IMR-90 (cell line): ENCODE results near the gene MROH7. TPM values are rescaled to one million over a fixed set of nuclear protein-coding genes. Genes with fewer than 3 reads are reported as not detected.

Source experiments
- ATAC-seq: fragments of 200-7000 bp; cut with Tn5 transposase; 2 replicates; pipeline ENCODE4 v1.9.1; 2020; ENCODE audit warnings: low read depth, mild to moderate bottlenecking, moderate library complexity
- BruUV-seq: library from RNA; stranded (reverse); fragments of 400-500 nt; replicated peaks from 2 replicates; lab custom pipeline; 2021; lab: Mats Ljungman, UMichigan
- CTCF ChIA-PET: fragments of 300-600 bp; formaldehyde crosslinking; extraction: SDS; loops from one replicate; lab custom pipeline; 2021; ENCODE audit warnings: antibody characterized with exemption; lab: Yijun Ruan, JAX
- POLR2A ChIA-PET: fragments of 300-600 bp; sonication (Branson Sonifier 250); formaldehyde crosslinking; loops from one replicate; lab custom pipeline; 2022; ENCODE audit warnings: antibody characterized with exemption; ENCODE audit not compliant: unreplicated experiment; lab: Charles Lee
- DNase-seq: peaks from one replicate; pipeline ENCODE4 v3.0.0; 2013
- H2AFZ ChIP-seq: replicated peaks from 2 replicates; pipeline ENCODE3; 2013; ENCODE audit warnings: low read length, mild to moderate bottlenecking; ENCODE audit not compliant: poor library complexity
- H2AK5ac ChIP-seq: 2 replicates; pipeline ENCODE4 v1.6.1; 2013; ENCODE audit warnings: low read depth, low read length, inconsistent platforms
- H2AK9ac ChIP-seq: replicated peaks from 2 replicates; pipeline ENCODE3; 2013; ENCODE audit warnings: mild to moderate bottlenecking, low read depth, low read length, moderate library complexity; ENCODE audit not compliant: poor library complexity
- H2BK120ac ChIP-seq: 2 replicates; pipeline ENCODE4 v1.6.1; 2013; ENCODE audit warnings: low read depth, low read length, inconsistent platforms
- H2BK15ac ChIP-seq: 3 replicates; pipeline ENCODE4 v1.6.1; 2013; ENCODE audit warnings: low read depth, low read length, inconsistent platforms
- H2BK20ac ChIP-seq: 2 replicates; pipeline ENCODE4 v1.6.1; 2013; ENCODE audit warnings: low read depth, mild to moderate bottlenecking, inconsistent platforms, low read length, moderate library complexity
- H2BK5ac ChIP-seq: 2 replicates; pipeline ENCODE4 v1.6.1; 2013; ENCODE audit warnings: mild to moderate bottlenecking, low read depth, low read length, inconsistent platforms; ENCODE audit not compliant: poor library complexity, severe bottlenecking
- H3K14ac ChIP-seq: replicated peaks from 2 replicates; pipeline ENCODE4 v1.6.1; 2013; ENCODE audit warnings: low read depth, low read length, inconsistent platforms
- H3K18ac ChIP-seq: 2 replicates; pipeline ENCODE4 v1.6.1; 2013; ENCODE audit warnings: low read depth, low read length, control low read depth
- H3K23ac ChIP-seq: 2 replicates; pipeline ENCODE4 v1.6.1; 2013; ENCODE audit warnings: low read depth, low read length, inconsistent platforms
- H3K27ac ChIP-seq: 2 replicates; pipeline ENCODE4 v1.5.1; 2013; ENCODE audit warnings: mild to moderate bottlenecking, control low read depth, low read length; ENCODE audit not compliant: insufficient read depth
- H3K27me3 ChIP-seq: 2 replicates; pipeline ENCODE4 v1.6.1; 2013; ENCODE audit warnings: low read length; ENCODE audit not compliant: control insufficient read depth, insufficient read depth
- H3K36me3 ChIP-seq: 2 replicates; pipeline ENCODE4 v1.6.1; 2013; ENCODE audit warnings: low read length, mixed read lengths; ENCODE audit not compliant: control insufficient read depth, insufficient read depth
- H3K4ac ChIP-seq: 2 replicates; pipeline ENCODE4 v1.6.1; 2013; ENCODE audit warnings: low read depth, low read length, inconsistent platforms
- H3K4me1 ChIP-seq: 2 replicates; pipeline ENCODE4 v1.6.1; 2013; ENCODE audit warnings: low read length, mixed read lengths; ENCODE audit not compliant: control insufficient read depth, insufficient read depth
- H3K4me2 ChIP-seq: 2 replicates; pipeline ENCODE4 v1.6.1; 2013; ENCODE audit warnings: low read depth, mild to moderate bottlenecking, control low read depth, low read length, moderate library complexity
- H3K4me3 ChIP-seq: 2 replicates; pipeline ENCODE4 v1.5.1; 2013; ENCODE audit warnings: low read depth, mild to moderate bottlenecking, control low read depth, low read length, moderate library complexity; ENCODE audit not compliant: insufficient read depth
- H3K56ac ChIP-seq: 2 replicates; pipeline ENCODE4 v1.6.1; 2013; ENCODE audit warnings: low read length, inconsistent platforms; ENCODE audit not compliant: insufficient read depth; ENCODE audit errors: extremely low read depth
- H3K79me1 ChIP-seq, 2 experiments: 2 replicates each; pipeline ENCODE4 v1.6.1; 2013; ENCODE audit warnings: low read length in 2 of 2, inconsistent platforms in 1 of 2, low read depth in 1 of 2
- H3K9ac ChIP-seq: 2 replicates; pipeline ENCODE4 v1.6.1; 2013; ENCODE audit warnings: low read depth, low read length, control low read depth
- H3K9me1 ChIP-seq: 2 replicates; pipeline ENCODE4 v1.6.1; 2013; ENCODE audit warnings: low read length, inconsistent platforms; ENCODE audit not compliant: insufficient read depth
- H3K9me3 ChIP-seq: 2 replicates; pipeline ENCODE4 v1.6.1; 2013; ENCODE audit warnings: low read length; ENCODE audit not compliant: control insufficient read depth, insufficient read depth
- H4K20me1 ChIP-seq: 2 replicates; pipeline ENCODE4 v1.6.1; 2013; ENCODE audit warnings: low read length, inconsistent platforms; ENCODE audit not compliant: insufficient read depth
- H4K5ac ChIP-seq: 2 replicates; pipeline ENCODE4 v1.6.1; 2013; ENCODE audit warnings: mild to moderate bottlenecking, low read depth, low read length, control low read depth
- H4K8ac ChIP-seq, 2 experiments: 2 replicates each; pipeline ENCODE4 v1.6.1; 2013; ENCODE audit warnings: low read depth in 2 of 2, low read length in 2 of 2, control low read depth in 1 of 2, inconsistent platforms in 1 of 2
- H4K91ac ChIP-seq: 2 replicates; pipeline ENCODE4 v1.6.1; 2013; ENCODE audit warnings: low read depth, low read length, inconsistent platforms; ENCODE audit not compliant: insufficient read depth
- BHLHE40 ChIP-seq: fragments of 150-350 bp; IDR thresholded peaks from 2 replicates; pipeline ENCODE4 v1.6.1; 2016; ENCODE audit warnings: mild to moderate bottlenecking, low read depth, low read length
- CEBPB ChIP-seq: IDR thresholded peaks from 2 replicates; pipeline ENCODE4 v1.6.1; 2012; ENCODE audit warnings: low read depth, low read length, improper control_type of control experiment
- CHD1 ChIP-seq: IDR thresholded peaks from 2 replicates; pipeline ENCODE4 v1.6.1; 2012; ENCODE audit warnings: low read depth, low read length, improper control_type of control experiment
- CTCF ChIP-seq: conservative IDR thresholded peaks from 2 replicates; pipeline ENCODE4 v1.5.1; 2012; ENCODE audit warnings: mild to moderate bottlenecking, low read depth, low read length, improper control_type of control experiment
- ELK1 ChIP-seq: fragments of 150-350 bp; IDR thresholded peaks from 2 replicates; pipeline ENCODE4 v1.6.1; 2016; ENCODE audit warnings: low read depth, mild to moderate bottlenecking, low read length, moderate library complexity, borderline replicate concordance
- FOS ChIP-seq: fragments of 150-350 bp; IDR thresholded peaks from 2 replicates; pipeline ENCODE4 v1.6.1; 2016; ENCODE audit warnings: low read depth, low read length
- MAFK ChIP-seq: IDR thresholded peaks from 2 replicates; pipeline ENCODE4 v1.6.1; 2012; ENCODE audit warnings: low read depth, low read length, improper control_type of control experiment
- MAZ ChIP-seq: IDR thresholded peaks from 2 replicates; pipeline ENCODE4 v1.6.1; 2012; ENCODE audit warnings: low read depth, mild to moderate bottlenecking, low read length, improper control_type of control experiment, moderate library complexity, borderline replicate concordance
- MXI1 ChIP-seq: IDR thresholded peaks from 2 replicates; pipeline ENCODE4 v1.6.1; 2012; ENCODE audit warnings: low read depth, mild to moderate bottlenecking, low read length, moderate library complexity, borderline replicate concordance
- NFE2L2 ChIP-seq: fragments of 150-350 bp; IDR thresholded peaks from 2 replicates; pipeline ENCODE4 v1.6.1; 2016; ENCODE audit warnings: low read depth, mild to moderate bottlenecking, low read length
- POLR2A ChIP-seq: IDR thresholded peaks from 2 replicates; pipeline ENCODE4 v1.6.1; 2012; ENCODE audit warnings: mild to moderate bottlenecking, low read depth, low read length
- RAD21 ChIP-seq: IDR thresholded peaks from 2 replicates; pipeline ENCODE4 v1.6.1; 2012; ENCODE audit warnings: low read length, improper control_type of control experiment
- RCOR1 ChIP-seq: IDR thresholded peaks from 2 replicates; pipeline ENCODE4 v1.6.1; 2012; ENCODE audit warnings: mild to moderate bottlenecking, low read length, improper control_type of control experiment; ENCODE audit not compliant: insufficient replicate concordance
- RFX5 ChIP-seq: IDR thresholded peaks from 2 replicates; pipeline ENCODE4 v1.8.0; 2012; ENCODE audit warnings: low read depth, mild to moderate bottlenecking, low read length, moderate library complexity
- SMC3 ChIP-seq: fragments of 150-350 bp; IDR thresholded peaks from 2 replicates; pipeline ENCODE4 v1.6.1; 2016; ENCODE audit warnings: low read depth, mild to moderate bottlenecking, antibody characterized with exemption, low read length, moderate library complexity
- USF2 ChIP-seq: fragments of 150-350 bp; IDR thresholded peaks from 2 replicates; pipeline ENCODE4 v1.6.1; 2017; ENCODE audit warnings: mild to moderate bottlenecking, antibody characterized with exemption, low read length, low read depth
- WGBS, 2 experiments: methylation state at CpG; one replicate each; pipeline versions ENCODE4 v1.1.5 to v1.1.7; 2013; ENCODE audit warnings: missing lambda C conversion rate in 2 of 2; ENCODE audit not compliant: insufficient read length in 1 of 2; ENCODE audit errors: extremely low coverage in 2 of 2; 5-methylcytosine and 5-hydroxymethylcytosine counted together
- dilution Hi-C: fragments of 300-500 bp; cut with HindIII; formaldehyde crosslinking; loops from one replicate; pipeline ENCODE4 v1.14.3; 2018; ENCODE audit warnings: low sequenced_read_pairs; ENCODE audit not compliant: unreplicated experiment
- in situ Hi-C: fragments of 300-500 bp; cut with MboI; formaldehyde crosslinking; loops from 3 replicates; pipeline ENCODE4 v1.14.3; 2019; ENCODE audit warnings: low sequenced_read_pairs, inconsistent platforms, mixed read lengths
- intact Hi-C: fragments of 100-400 bp; cut with micrococcal nuclease; formaldehyde crosslinking; loops from 2 replicates; pipeline ENCODE4 v1.10.0; 2022
- polyA plus RNA-seq, 3 experiments: library from polyadenylated mRNA; depleted of rRNA; stranded (reverse); fragments of >200 nt; gene quantifications; 2 replicates each; pipeline ENCODE4 v1.2.3, GENCODE V29; 2012; ENCODE audit warnings: low replicate concordance in 1 of 3
- total RNA-seq: library from RNA; depleted of rRNA; stranded (reverse); fragments of >200 nt; gene quantifications from 2 replicates; pipeline ENCODE4 v1.2.3, GENCODE V29; 2012

Gene MROH7
- total and polyA plus RNA-seq, 2 of the 4 experiments (the other 2 are of a cell fraction) = not detected

GRCh38 chr1:54619749-54620148, 21.8 kb upstream of the MROH7 start:
- Histone ChIP-seq H2AK5ac (no peak overlapping the region), H3K79me1 (no peaks in the 10 kb centered on the region), H4K20me1 (no peaks in the 10 kb centered on the region), H3K56ac (no peak overlapping the region), H3K27me3 (peaks cover 43% of the 10 kb centered on the region), H3K18ac (no peak overlapping the region), H3K14ac (no peak overlapping the region), H3K4me2 (no peak overlapping the region), H4K8ac (no peak overlapping the region), H3K9me1 (no peaks in the 10 kb centered on the region), H3K23ac (no peak overlapping the region), H3K9me3 (no peaks in the 10 kb centered on the region), H3K9ac (no peak overlapping the region), H2BK5ac (no peak overlapping the region), H3K27ac (no peak overlapping the region), H2AK9ac (no peak overlapping the region), H2BK20ac (no peak overlapping the region), H3K4me1 (no peaks in the 10 kb centered on the region), H4K91ac (no peak overlapping the region), H3K36me3 (no peaks in the 10 kb centered on the region), H2AFZ (no peak overlapping the region), H2BK15ac (no peak overlapping the region), H3K4ac (no peak overlapping the region), H4K5ac (no peak overlapping the region), H3K4me3 (no peak overlapping the region), H2BK120ac (no peak overlapping the region)
- ChIA-PET CTCF (no interaction called here), POLR2A (no interaction called here)
- no peak for DNase-seq
- WGBS, 2 experiments = 61% methylated on average over 4 of the region's 8 CpGs; no CpG with 5 or more reads in 1 of the 2 experiments
- BruUV-seq = no TSS peak
- in situ Hi-C loops (no loop called here), intact Hi-C loops (no loop called here), dilution Hi-C loops (no loop called here)
- ATAC-seq = no peak
- TF ChIP-seq USF2 (no peak), MAZ (no peak), SMC3 (no peak), RCOR1 (no peak), RFX5 (no peak), POLR2A (no peak), CEBPB (no peak), BHLHE40 (no peak), CTCF (no peak), MAFK (no peak), FOS (no peak), RAD21 (no peak), CHD1 (no peak), MXI1 (no peak), NFE2L2 (no peak), ELK1 (no peak)
